Esophagus squamous epithelium (tissue), 5 donors: Measurements from ENCODE around the gene OR8G5. TPM values are rescaled to one million over a fixed set of nuclear protein-coding genes. Genes with fewer than 3 reads are reported as not detected.

ENCODE experiments used
- DNase-seq: peaks from one replicate; lab custom pipeline; 2025; lab: John Stamatoyannopoulos, UW
- H3K27ac ChIP-seq, 4 donors: fragments of 200-600 bp; sonication (generic); one replicate each; pipeline ENCODE4 v1.5.1; 2016 to 2019; ENCODE audit warnings: mild to moderate bottlenecking in 1 of 4
- H3K27me3 ChIP-seq, 4 donors: fragments of 200-600 bp; sonication (generic); 1 replicate in 3 of 4; 2 replicates in 1 of 4; pipeline versions ENCODE4 v1.5.1 to v1.6.0; 2017 to 2021; ENCODE audit warnings: antibody characterized with exemption in 1 of 4
- H3K36me3 ChIP-seq, 3 donors: fragments of 200-600 bp; sonication (generic); one replicate each; pipeline ENCODE4 v1.5.1; 2016 to 2019
- H3K4me1 ChIP-seq, 3 donors: fragments of 200-600 bp; sonication (generic); one replicate each; pipeline ENCODE4 v1.5.1; 2017 to 2019
- H3K4me3 ChIP-seq, 4 donors: fragments of 200-600 bp; sonication (generic); 1 replicate in 3 of 4; 2 replicates in 1 of 4; pipeline ENCODE4 v1.5.1; 2016 to 2019; ENCODE audit warnings: mild to moderate bottlenecking in 2 of 4, moderate library complexity in 1 of 4
- H3K9me3 ChIP-seq, 3 donors: fragments of 200-600 bp; sonication (generic); one replicate each; pipeline ENCODE4 v1.5.1; 2016 to 2019
- POLR2A ChIP-seq, 4 donors: fragments of 450-650 bp; IDR thresholded peaks; one replicate each; pipeline ENCODE4 v1.6.1; 2017; ENCODE audit warnings: antibody characterized with exemption in 4 of 4, mild to moderate bottlenecking in 4 of 4, moderate library complexity in 3 of 4
- WGBS, 2 donors: methylation state at CpG; one replicate each; pipeline ENCODE4 v1.1.5; 2018; 5-methylcytosine and 5-hydroxymethylcytosine counted together
- intact Hi-C: fragments of 100-400 bp; cut with DNase I; formaldehyde crosslinking; loops from one replicate; pipeline ENCODE4 v1.15.0; 2022
- total RNA-seq, 4 donors: library from RNA; depleted of rRNA; stranded (reverse); fragments of >200 nt; gene quantifications; one replicate each; pipeline ENCODE4 v1.1.0, GENCODE V29; 2016
- TF ChIP-seq, protein P1 (sequence below), 6 experiments: fragments of 450-650 bp in 4 of 6; fragments of 200-600 bp in 2 of 6; sonication (generic) in 2 of 6; IDR thresholded peaks; one replicate each; pipeline ENCODE4 v1.5.1; 2016 to 2019; ENCODE audit warnings: antibody characterized with exemption in 6 of 6, mild to moderate bottlenecking in 4 of 6, moderate library complexity in 4 of 6
- donor health status: DM: yes; HTN: yes; CAD: no.

Gene OR8G5
- total RNA-seq, 4 donors from 2014 or later = not detected

DNA sequence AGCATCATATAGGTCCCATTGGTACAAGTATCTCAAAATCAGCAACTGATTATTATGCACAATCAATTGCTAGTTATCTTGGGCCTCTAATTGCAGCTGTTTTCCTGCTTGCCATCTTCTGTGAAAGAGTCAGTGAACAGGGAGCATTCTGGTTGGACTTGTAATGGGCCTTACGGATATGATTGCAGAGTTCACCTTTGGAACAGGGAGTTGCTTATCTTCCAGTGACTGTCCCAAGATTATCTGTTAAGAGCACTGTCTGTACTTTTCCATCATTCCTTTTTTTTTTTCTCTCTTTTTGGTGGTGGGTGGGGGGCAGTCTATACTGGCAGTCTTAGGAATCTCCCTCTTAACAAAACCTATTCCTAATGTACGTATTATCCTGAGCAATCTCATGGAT is 17.8 kb downstream of the OR8G5 start:
- H3K27me3 ChIP-seq = no peaks in the 10 kb centered on the region
- 78 to 80% methylated on average over 2 of the region's 2 CpGs for WGBS, 2 donors
- H3K27ac ChIP-seq = no peak overlapping the region
- no peak for DNase-seq
- no peak overlapping the region for H3K4me3 ChIP-seq
- TF ChIP-seq, protein P1, sequence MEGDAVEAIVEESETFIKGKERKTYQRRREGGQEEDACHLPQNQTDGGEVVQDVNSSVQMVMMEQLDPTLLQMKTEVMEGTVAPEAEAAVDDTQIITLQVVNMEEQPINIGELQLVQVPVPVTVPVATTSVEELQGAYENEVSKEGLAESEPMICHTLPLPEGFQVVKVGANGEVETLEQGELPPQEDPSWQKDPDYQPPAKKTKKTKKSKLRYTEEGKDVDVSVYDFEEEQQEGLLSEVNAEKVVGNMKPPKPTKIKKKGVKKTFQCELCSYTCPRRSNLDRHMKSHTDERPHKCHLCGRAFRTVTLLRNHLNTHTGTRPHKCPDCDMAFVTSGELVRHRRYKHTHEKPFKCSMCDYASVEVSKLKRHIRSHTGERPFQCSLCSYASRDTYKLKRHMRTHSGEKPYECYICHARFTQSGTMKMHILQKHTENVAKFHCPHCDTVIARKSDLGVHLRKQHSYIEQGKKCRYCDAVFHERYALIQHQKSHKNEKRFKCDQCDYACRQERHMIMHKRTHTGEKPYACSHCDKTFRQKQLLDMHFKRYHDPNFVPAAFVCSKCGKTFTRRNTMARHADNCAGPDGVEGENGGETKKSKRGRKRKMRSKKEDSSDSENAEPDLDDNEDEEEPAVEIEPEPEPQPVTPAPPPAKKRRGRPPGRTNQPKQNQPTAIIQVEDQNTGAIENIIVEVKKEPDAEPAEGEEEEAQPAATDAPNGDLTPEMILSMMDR (IDR thresholded peaks at IDR 0.05) = no peak
- TF ChIP-seq POLR2A (IDR thresholded peaks at IDR 0.05) = no peak
- no peaks in the 10 kb centered on the region for H3K4me1 ChIP-seq
- H3K36me3 ChIP-seq = no peaks in the 10 kb centered on the region
- no peaks in the 10 kb centered on the region for H3K9me3 ChIP-seq
- intact Hi-C loops = no loop called here

DNA sequence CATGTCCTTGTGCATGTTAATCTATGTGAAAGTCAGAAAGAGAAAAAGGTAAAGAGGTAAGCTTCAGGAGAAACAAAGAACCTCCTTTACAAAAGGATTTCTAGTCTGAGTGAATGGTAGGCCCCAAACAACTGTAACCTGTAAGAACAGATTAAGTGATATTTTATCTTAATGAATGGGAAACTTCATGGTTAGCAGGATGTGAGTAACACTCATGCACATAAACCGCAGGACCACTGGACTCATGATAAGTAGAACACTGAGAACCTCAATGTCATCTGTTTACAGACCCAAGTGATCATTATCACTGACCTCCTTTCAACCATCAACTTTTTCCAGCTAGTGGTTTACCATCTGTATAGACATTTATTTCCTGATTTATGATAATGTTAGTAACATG is 19.9 kb downstream of the OR8G5 start:
- intact Hi-C loops = no loop called here
- Histone ChIP-seq H3K36me3 (no peaks in the 10 kb centered on the region), H3K4me3 (no peak overlapping the region), H3K9me3 (no peaks in the 10 kb centered on the region), H3K27ac (no peak overlapping the region), H3K27me3 (no peaks in the 10 kb centered on the region), H3K4me1 (no peaks in the 10 kb centered on the region)
- TF ChIP-seq, protein P1 (IDR thresholded peaks at IDR 0.05) = no peak
- TF ChIP-seq POLR2A (IDR thresholded peaks at IDR 0.05) = no peak
- 50% methylated on average over 1 of the region's 1 CpG for WGBS, 2 donors
- DNase-seq = no peak

DNA sequence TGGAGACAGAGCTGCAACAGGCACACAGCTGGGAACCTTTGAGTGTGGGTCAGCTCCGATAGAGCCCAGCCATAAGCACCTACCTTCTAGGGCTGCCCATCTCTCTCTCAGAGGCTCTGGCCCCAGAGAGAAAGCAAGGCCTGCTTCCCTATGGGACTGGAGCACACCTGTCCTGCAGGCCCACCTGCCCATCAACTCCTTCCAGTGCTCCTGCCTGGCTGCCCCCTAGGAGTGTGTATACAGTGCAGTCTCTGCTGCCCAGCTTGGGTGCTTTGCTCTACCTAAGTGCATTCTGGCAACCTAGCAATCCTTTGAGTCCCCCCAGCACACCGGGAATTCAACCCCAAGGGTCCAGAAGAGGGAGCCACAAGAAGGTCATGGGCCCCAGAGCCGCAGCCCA is 21.0 kb downstream of the OR8G5 start:
- peak overlapping the region in 1 of 4 donors; percentile 18 for H3K27ac ChIP-seq
- no peak for TF ChIP-seq POLR2A (IDR thresholded peaks at IDR 0.05)
- TF ChIP-seq, protein P1 (IDR thresholded peaks at IDR 0.05) = no peak
- no peak for DNase-seq
- H3K4me1 ChIP-seq = no peaks in the 10 kb centered on the region
- 76% methylated on average over 2 of the region's 3 CpGs; no CpG with 5 or more reads in 1 of the 2 donors for WGBS, 2 donors
- H3K9me3 ChIP-seq = no peaks in the 10 kb centered on the region
- H3K4me3 ChIP-seq = no peak overlapping the region
- intact Hi-C loops = no loop called here
- no peaks in the 10 kb centered on the region for H3K27me3 ChIP-seq
- H3K36me3 ChIP-seq = no peaks in the 10 kb centered on the region

DNA sequence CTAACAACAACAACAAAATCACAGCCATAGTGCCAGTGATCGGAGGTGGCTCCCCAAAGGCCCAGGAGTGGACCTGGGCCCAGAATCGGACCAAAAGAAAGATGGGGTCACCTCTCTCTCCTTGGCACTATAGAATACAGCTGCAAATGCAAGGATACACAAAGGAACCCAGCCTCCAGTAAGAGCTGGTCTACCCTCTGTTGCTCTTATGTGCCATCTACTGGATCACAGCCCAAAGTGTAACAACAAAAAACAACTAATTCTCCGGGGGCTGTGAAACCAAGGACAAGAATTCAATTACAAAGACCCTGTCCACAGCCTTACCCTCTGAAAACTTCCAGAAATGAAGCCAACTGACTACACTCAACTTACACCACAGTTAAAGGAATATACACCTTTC is 21.6 kb downstream of the OR8G5 start:
- intact Hi-C loops = no loop called here
- DNase-seq = no peak
- no peaks in the 10 kb centered on the region for H3K9me3 ChIP-seq
- H3K4me1 ChIP-seq = no peaks in the 10 kb centered on the region
- no peaks in the 10 kb centered on the region for H3K27me3 ChIP-seq
- H3K4me3 ChIP-seq = no peak overlapping the region
- 59 to 64% methylated on average over 3 of the region's 3 CpGs for WGBS, 2 donors
- H3K27ac ChIP-seq = peak overlapping the region in 1 of 4 donors; percentile 18
- TF ChIP-seq, protein P1 (IDR thresholded peaks at IDR 0.05) = no peak
- no peak for TF ChIP-seq POLR2A (IDR thresholded peaks at IDR 0.05)
- no peaks in the 10 kb centered on the region for H3K36me3 ChIP-seq

DNA sequence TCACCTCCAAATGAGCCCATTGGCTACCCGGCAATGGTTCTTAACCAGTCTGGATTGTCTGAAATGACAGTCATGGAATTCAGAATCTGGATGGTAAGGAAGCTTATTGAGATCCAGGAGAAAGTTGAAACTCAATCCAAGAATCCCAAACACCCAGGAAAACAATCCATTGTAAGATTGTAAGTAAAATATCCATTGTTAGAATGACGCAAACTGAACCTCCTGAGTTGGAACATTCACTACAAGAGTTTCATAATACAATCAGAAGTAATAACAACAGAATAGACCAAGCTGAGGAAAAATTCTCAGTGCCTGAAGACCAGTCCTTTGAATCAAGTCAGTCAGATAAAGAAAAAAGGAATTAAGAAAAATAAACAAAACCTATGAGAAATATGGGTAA is 22.1 kb downstream of the OR8G5 start:
- no peaks in the 10 kb centered on the region for H3K4me1 ChIP-seq

More for the DNA sequence above, 22.1 kb downstream of the OR8G5 start:
- Histone ChIP-seq H3K36me3 (no peaks in the 10 kb centered on the region), H3K27ac (no peak overlapping the region), H3K9me3 (no peaks in the 10 kb centered on the region), H3K27me3 (no peaks in the 10 kb centered on the region), H3K4me3 (no peak overlapping the region)
- 43 to 69% methylated on average over 2 of the region's 2 CpGs for WGBS, 2 donors
- intact Hi-C loops = no loop called here
- TF ChIP-seq, protein P1 (IDR thresholded peaks at IDR 0.05) = no peak
- TF ChIP-seq POLR2A (IDR thresholded peaks at IDR 0.05) = no peak
- no peak for DNase-seq
